Caco-2 (cell line): ENCODE measurements around the gene RAPGEF1. TPM values are rescaled to one million over a fixed set of nuclear protein-coding genes. Genes with fewer than 3 reads are reported as not detected.
"Not testable (repeated sequence)": the region's sequence is repeated elsewhere in the genome, so short reads cannot be mapped to it uniquely, and the experiment has no call there.

ENCODE experiments used
- BruUV-seq: library from RNA; stranded (reverse); fragments of 400-500 nt; replicated peaks from 2 replicates; lab custom pipeline; 2021; lab: Mats Ljungman, UMichigan
- CTCF ChIA-PET: fragments of 300-600 bp; sonication (Branson Sonifier 250); formaldehyde crosslinking; loops from one replicate; lab custom pipeline; 2022; ENCODE audit warnings: antibody characterized with exemption; lab: Charles Lee
- POLR2A ChIA-PET: fragments of 300-600 bp; sonication (Branson Sonifier 250); formaldehyde crosslinking; loops from one replicate; lab custom pipeline; 2022; ENCODE audit warnings: antibody characterized with exemption; lab: Charles Lee
- DNase-seq, 2 experiments: peaks; one replicate each; pipeline versions ENCODE4 v3.0.0 to v3.0.0-alpha.2; 2020 to 2022
- H3K27me3 ChIP-seq: replicated peaks from 2 replicates; pipeline ENCODE4 v1.6.0; 2011; ENCODE audit warnings: low read length; ENCODE audit not compliant: control insufficient read depth, insufficient read depth
- H3K36me3 ChIP-seq: 2 replicates; pipeline ENCODE4 v1.5.1; 2011; ENCODE audit warnings: low read length; ENCODE audit not compliant: control insufficient read depth, insufficient read depth
- H3K4me1 ChIP-seq: fragments of 250-450 bp; sonication (Bioruptor Pico); 2 replicates; pipeline ENCODE4 v1.5.1; 2020; ENCODE audit warnings: mild to moderate bottlenecking
- H3K4me3 ChIP-seq: 2 replicates; pipeline ENCODE4 v1.5.1; 2011; ENCODE audit warnings: low read depth, mild to moderate bottlenecking, control low read depth, low read length
- H3K9me3 ChIP-seq: fragments of 250-450 bp; sonication (Bioruptor Pico); 2 replicates; pipeline ENCODE4 v1.5.1; 2020; ENCODE audit warnings: mild to moderate bottlenecking, moderate library complexity
- H3K27ac Mint-ChIP-seq: one replicate; pipeline ENCODE4 v1.8.0; 2022; ENCODE audit warnings: mixed read lengths; ENCODE audit not compliant: unreplicated experiment
- H3K27me3 Mint-ChIP-seq: one replicate; pipeline ENCODE4 v1.8.0; 2022; ENCODE audit warnings: mixed read lengths; ENCODE audit not compliant: insufficient read depth, unreplicated experiment
- H3K36me3 Mint-ChIP-seq: one replicate; pipeline ENCODE4 v1.8.0; 2022; ENCODE audit warnings: mild to moderate bottlenecking, mixed read lengths; ENCODE audit not compliant: insufficient read depth, unreplicated experiment
- H3K4me1 Mint-ChIP-seq: one replicate; pipeline ENCODE4 v1.8.0; 2022; ENCODE audit warnings: low read depth, mixed read lengths; ENCODE audit not compliant: unreplicated experiment
- H3K4me3 Mint-ChIP-seq: one replicate; pipeline ENCODE4 v1.8.0; 2022; ENCODE audit warnings: mild to moderate bottlenecking, moderate library complexity, mixed read lengths; ENCODE audit not compliant: unreplicated experiment
- H3K9me3 Mint-ChIP-seq: one replicate; pipeline ENCODE4 v1.8.0; 2022; ENCODE audit warnings: mixed read lengths; ENCODE audit not compliant: unreplicated experiment
- CTCF ChIP-seq, 2 experiments: fragments of 200-600 bp in 1 of 2; IDR thresholded peaks; 1 replicate in 1 of 2; 2 replicates in 1 of 2; pipeline versions ENCODE4 v1.5.1 to v1.8.0; 2011 to 2022; ENCODE audit warnings: antibody characterized with exemption in 1 of 2, control low read depth in 1 of 2, inconsistent platforms in 1 of 2, low read depth in 1 of 2, low read length in 1 of 2, mild to moderate bottlenecking in 1 of 2, moderate library complexity in 1 of 2; ENCODE audit not compliant: insufficient read depth in 1 of 2, severe bottlenecking in 1 of 2, unreplicated experiment in 1 of 2
- intact Hi-C: fragments of 100-400 bp; cut with micrococcal nuclease; formaldehyde crosslinking; loops from one replicate; pipeline ENCODE4 v1.10.0; 2022; ENCODE audit not compliant: unreplicated experiment
- total RNA-seq: library from RNA; stranded (reverse); gene quantifications from 2 replicates; pipeline ENCODE4 v1.2.3, GENCODE V29; 2022

RAPGEF1 gene
- total RNA-seq, 1 experiment from 2014 or later = 75.4 TPM

DNA sequence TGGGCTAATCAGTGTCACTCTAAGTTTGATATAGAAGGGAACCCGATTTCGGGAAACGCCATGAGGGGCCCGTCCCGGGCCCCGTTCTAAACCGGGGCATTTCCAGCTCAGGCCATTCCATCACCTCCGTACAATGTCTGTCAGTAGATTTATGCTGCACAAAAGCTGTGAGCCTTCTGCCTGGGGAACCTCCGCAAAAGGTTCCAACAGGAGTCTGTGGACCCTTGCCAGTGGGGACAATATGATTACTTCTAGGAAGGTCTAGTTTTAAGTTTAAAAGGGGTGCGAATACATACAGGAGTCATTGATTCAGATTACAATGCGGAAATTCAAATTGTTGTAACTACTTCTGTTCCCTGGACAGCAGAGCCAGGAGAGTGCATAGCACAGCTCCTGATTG is 57.6 kb downstream of the RAPGEF1 start:
- H3K27ac Mint-ChIP-seq = no peak overlapping the region
- H3K27me3 Mint-ChIP-seq = no peaks in the 10 kb centered on the region
- H3K4me1 Mint-ChIP-seq = peaks cover 17% of the 10 kb centered on the region
- Histone ChIP-seq H3K36me3 (no peaks in the 10 kb centered on the region), H3K27me3 (no peaks in the 10 kb centered on the region), H3K9me3 (no peaks in the 10 kb centered on the region), H3K4me3 (no peak overlapping the region), H3K4me1 (peaks cover 19% of the 10 kb centered on the region)
- H3K36me3 Mint-ChIP-seq = no peaks in the 10 kb centered on the region
- no peak overlapping the region for H3K4me3 Mint-ChIP-seq
- BruUV-seq = no TSS peak
- H3K9me3 Mint-ChIP-seq = no peaks in the 10 kb centered on the region
- no peak for TF ChIP-seq CTCF (IDR thresholded peaks at IDR 0.05; ENCODE audit: insufficient read depth in 1 of 2, low read depth in 1 of 2, low read length in 1 of 2, severe bottlenecking in 1 of 2, unreplicated experiment in 1 of 2)
- POLR2A ChIA-PET = no interaction called here
- no peak for DNase-seq
- intact Hi-C loops = no loop called here
- CTCF ChIA-PET = no interaction called here

GRCh38 chr9:131681826-131682225 is 58.0 kb downstream of the RAPGEF1 start:
- H3K27me3 Mint-ChIP-seq, H3K27me3 ChIP-seq, POLR2A ChIA-PET, H3K9me3 ChIP-seq, BruUV-seq, DNase-seq, H3K36me3 ChIP-seq, CTCF ChIA-PET, H3K9me3 Mint-ChIP-seq, H3K27ac Mint-ChIP-seq, intact Hi-C loops, H3K4me3 Mint-ChIP-seq, H3K36me3 Mint-ChIP-seq, H3K4me3 ChIP-seq: not testable (repeated sequence)
- H3K4me1 ChIP-seq = peaks cover 21% of the 10 kb centered on the region
- H3K4me1 Mint-ChIP-seq = peaks cover 22% of the 10 kb centered on the region

DNA sequence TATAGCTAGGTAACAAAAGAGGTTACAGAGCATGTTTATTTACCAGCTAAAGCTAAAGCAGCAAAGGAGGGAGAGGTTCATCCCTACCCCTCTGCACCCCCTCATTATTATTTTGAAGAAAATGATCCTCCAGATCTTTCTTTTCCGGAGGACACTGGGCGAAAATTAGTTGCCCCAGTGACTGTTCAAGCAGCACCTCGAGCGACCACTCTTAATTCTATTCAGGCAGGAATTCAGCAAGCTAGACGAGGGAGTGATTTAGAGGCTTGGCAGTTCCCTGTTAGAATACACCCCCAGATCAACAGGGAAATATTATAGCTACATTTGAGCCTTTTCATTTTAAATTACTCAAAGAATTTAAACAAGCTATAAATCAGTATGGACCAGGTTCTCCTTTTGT is 58.8 kb downstream of the RAPGEF1 start:
- CTCF ChIA-PET, H3K9me3 ChIP-seq, H3K27ac Mint-ChIP-seq, intact Hi-C loops, H3K36me3 ChIP-seq, H3K4me3 ChIP-seq, H3K27me3 ChIP-seq, H3K27me3 Mint-ChIP-seq, H3K4me3 Mint-ChIP-seq, POLR2A ChIA-PET, H3K36me3 Mint-ChIP-seq, BruUV-seq, H3K9me3 Mint-ChIP-seq, DNase-seq: not testable (repeated sequence)
- H3K4me1 Mint-ChIP-seq = peaks cover 24% of the 10 kb centered on the region
- H3K4me1 ChIP-seq = peaks cover 21% of the 10 kb centered on the region

DNA sequence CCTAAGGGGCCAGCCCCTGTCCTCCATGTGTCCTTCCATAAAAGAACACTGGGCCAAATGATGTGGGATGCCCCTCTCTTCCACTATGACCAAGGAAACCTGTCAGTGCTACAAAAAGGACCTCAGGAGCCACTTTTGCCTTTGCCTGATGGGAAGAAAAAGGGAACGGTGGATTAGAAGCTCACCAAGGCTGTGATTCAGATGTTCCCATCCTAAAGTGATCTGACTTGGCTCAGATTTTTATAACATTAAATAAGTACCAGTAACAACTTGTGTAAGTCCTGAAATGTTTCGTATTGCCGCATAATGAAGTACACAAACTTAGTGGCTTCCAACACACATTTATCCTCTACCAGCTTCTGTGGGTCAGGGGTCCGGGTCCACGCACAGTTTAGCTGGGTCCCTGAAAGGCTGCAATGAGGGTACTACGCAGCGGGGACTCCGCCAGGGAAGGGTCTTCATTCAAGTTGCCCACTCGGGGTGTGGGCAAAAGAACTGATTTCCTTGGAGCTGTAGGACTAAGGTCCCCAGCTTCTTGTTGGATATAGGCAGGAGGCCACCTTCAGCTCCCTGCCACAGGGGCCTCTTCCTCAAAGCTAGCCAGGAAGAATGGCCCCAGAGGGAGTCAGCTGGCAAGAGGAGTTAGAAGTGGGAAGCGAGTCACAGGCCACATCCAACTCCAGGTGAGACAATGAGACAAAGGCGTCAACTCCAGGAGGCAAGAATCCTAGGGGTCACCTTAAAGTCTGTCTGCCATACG is 60.4 kb downstream of the RAPGEF1 start:
- no peak overlapping the region for H3K4me3 ChIP-seq
- H3K27ac Mint-ChIP-seq = no peak overlapping the region
- H3K36me3 Mint-ChIP-seq = no peaks in the 10 kb centered on the region
- no peaks in the 10 kb centered on the region for H3K27me3 Mint-ChIP-seq
- H3K4me1 Mint-ChIP-seq = peaks cover 24% of the 10 kb centered on the region
- H3K9me3 ChIP-seq = no peaks in the 10 kb centered on the region
- no peak for TF ChIP-seq CTCF (IDR thresholded peaks at IDR 0.05; ENCODE audit: insufficient read depth in 1 of 2, low read depth in 1 of 2, low read length in 1 of 2, severe bottlenecking in 1 of 2, unreplicated experiment in 1 of 2)
- H3K36me3 ChIP-seq = no peaks in the 10 kb centered on the region
- DNase-seq = no peak
- no peaks in the 10 kb centered on the region for H3K9me3 Mint-ChIP-seq
- ChIA-PET POLR2A (no interaction called here), CTCF (no interaction called here)
- no TSS peak for BruUV-seq
- H3K27me3 ChIP-seq = no peaks in the 10 kb centered on the region
- H3K4me1 ChIP-seq = peaks cover 21% of the 10 kb centered on the region
- intact Hi-C loops = no loop called here
- no peak overlapping the region for H3K4me3 Mint-ChIP-seq
